Nephron progenitor cell (in vitro differentiated cells): Measurements from ENCODE around the gene ATG10.
"Not testable (repeated sequence)": the region's sequence is repeated elsewhere in the genome, so short reads cannot be mapped to it uniquely, and the experiment has no call there.

ENCODE experiments used
- DNase-seq: peaks from one replicate; pipeline ENCODE4 v3.0.0; 2021
- H3K27ac Mint-ChIP-seq: 2 replicates; pipeline ENCODE4 v1.8.0; 2021; ENCODE audit warnings: mild to moderate bottlenecking, moderate library complexity, mixed read lengths
- H3K27me3 Mint-ChIP-seq: 2 replicates; pipeline ENCODE4 v1.8.0; 2021; ENCODE audit warnings: mild to moderate bottlenecking, low read depth, mixed read lengths; ENCODE audit not compliant: poor library complexity
- H3K36me3 Mint-ChIP-seq: 2 replicates; pipeline ENCODE4 v1.8.0; 2021; ENCODE audit warnings: low read depth, mixed read lengths
- H3K4me1 Mint-ChIP-seq: 2 replicates; pipeline ENCODE4 v1.8.0; 2021; ENCODE audit warnings: mixed read lengths
- H3K4me3 Mint-ChIP-seq: 2 replicates; pipeline ENCODE4 v1.8.0; 2021; ENCODE audit warnings: mild to moderate bottlenecking, moderate library complexity, mixed read lengths
- H3K9me3 Mint-ChIP-seq: 2 replicates; pipeline ENCODE4 v1.8.0; 2021; ENCODE audit warnings: mild to moderate bottlenecking, moderate library complexity, mixed read lengths
- TF ChIP-seq, protein P1 (sequence below): fragments of 200-600 bp; sonication (generic); IDR thresholded peaks from 2 replicates; pipeline ENCODE4 v1.5.0; 2021; ENCODE audit warnings: antibody characterized with exemption

Gene ATG10

GRCh38 chr5:81972492-81972783 lies 615 bp downstream of the ATG10 start:
- no peak for DNase-seq
- TF ChIP-seq, protein P1, sequence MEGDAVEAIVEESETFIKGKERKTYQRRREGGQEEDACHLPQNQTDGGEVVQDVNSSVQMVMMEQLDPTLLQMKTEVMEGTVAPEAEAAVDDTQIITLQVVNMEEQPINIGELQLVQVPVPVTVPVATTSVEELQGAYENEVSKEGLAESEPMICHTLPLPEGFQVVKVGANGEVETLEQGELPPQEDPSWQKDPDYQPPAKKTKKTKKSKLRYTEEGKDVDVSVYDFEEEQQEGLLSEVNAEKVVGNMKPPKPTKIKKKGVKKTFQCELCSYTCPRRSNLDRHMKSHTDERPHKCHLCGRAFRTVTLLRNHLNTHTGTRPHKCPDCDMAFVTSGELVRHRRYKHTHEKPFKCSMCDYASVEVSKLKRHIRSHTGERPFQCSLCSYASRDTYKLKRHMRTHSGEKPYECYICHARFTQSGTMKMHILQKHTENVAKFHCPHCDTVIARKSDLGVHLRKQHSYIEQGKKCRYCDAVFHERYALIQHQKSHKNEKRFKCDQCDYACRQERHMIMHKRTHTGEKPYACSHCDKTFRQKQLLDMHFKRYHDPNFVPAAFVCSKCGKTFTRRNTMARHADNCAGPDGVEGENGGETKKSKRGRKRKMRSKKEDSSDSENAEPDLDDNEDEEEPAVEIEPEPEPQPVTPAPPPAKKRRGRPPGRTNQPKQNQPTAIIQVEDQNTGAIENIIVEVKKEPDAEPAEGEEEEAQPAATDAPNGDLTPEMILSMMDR = no peak
- Mint-ChIP-seq H3K4me1 (peaks cover 43% of the 10 kb centered on the region), H3K36me3 (peaks cover 16% of the 10 kb centered on the region), H3K4me3 (peak overlapping the region; percentile 81), H3K9me3 (peaks cover 4% of the 10 kb centered on the region), H3K27me3 (peaks cover 3% of the 10 kb centered on the region), H3K27ac (peak overlapping the region; percentile 94)

GRCh38 chr5:81980160-81980559 lies 8.3 kb downstream of the ATG10 start:
- TF ChIP-seq, protein P1 = no peak
- Mint-ChIP-seq H3K4me1 (peaks cover 25% of the 10 kb centered on the region), H3K27me3 (peaks cover 3% of the 10 kb centered on the region), H3K36me3 (peaks cover 77% of the 10 kb centered on the region), H3K9me3 (peaks cover 40% of the 10 kb centered on the region), H3K4me3 (no peak overlapping the region), H3K27ac (peak overlapping the region; percentile 5)
- DNase-seq = no peak

- Mint-ChIP-seq H3K27me3 (peaks cover 3% of the 10 kb centered on the region), H3K4me3 (no peak overlapping the region), H3K36me3 (peaks cover 79% of the 10 kb centered on the region), H3K27ac (peak overlapping the region; percentile 96), H3K9me3 (peaks cover 45% of the 10 kb centered on the region), H3K4me1 (peaks cover 25% of the 10 kb centered on the region)
- no peak for DNase-seq
- TF ChIP-seq, protein P1 = no peak
These were observed 8.9 kb downstream of the ATG10 start for GRCh38 chr5:81980598-81981260.

DNA sequence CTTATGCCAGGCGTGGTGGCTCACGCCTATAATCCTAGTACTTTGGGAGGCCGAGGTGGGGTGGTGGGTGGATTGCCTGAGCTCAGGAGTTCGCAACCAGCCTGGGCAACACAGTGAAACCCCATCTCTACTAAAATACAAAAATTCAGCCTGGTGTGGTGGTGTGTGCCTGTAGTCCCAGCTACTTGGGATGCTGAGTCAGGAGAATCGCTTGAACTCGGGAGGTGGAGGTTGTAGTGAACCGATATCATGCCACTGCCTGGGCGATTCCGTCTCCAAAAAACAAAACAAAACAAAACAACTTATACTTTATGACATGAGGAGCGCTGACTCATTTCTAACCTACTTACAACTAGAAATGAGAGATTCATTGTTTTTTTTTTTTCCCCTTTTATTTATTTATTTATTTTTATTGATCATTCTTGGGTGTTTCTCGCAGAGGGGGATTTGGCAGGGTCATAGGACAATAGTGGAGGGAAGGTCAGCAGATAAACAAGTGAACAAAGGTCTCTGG lies 10.4 kb downstream of the ATG10 start:
- not testable (repeated sequence) for H3K4me3 Mint-ChIP-seq, H3K27me3 Mint-ChIP-seq, H3K27ac Mint-ChIP-seq, DNase-seq
- Mint-ChIP-seq H3K9me3 (peaks cover 49% of the 10 kb centered on the region), H3K36me3 (peaks cover 82% of the 10 kb centered on the region), H3K4me1 (peaks cover 25% of the 10 kb centered on the region)

DNA sequence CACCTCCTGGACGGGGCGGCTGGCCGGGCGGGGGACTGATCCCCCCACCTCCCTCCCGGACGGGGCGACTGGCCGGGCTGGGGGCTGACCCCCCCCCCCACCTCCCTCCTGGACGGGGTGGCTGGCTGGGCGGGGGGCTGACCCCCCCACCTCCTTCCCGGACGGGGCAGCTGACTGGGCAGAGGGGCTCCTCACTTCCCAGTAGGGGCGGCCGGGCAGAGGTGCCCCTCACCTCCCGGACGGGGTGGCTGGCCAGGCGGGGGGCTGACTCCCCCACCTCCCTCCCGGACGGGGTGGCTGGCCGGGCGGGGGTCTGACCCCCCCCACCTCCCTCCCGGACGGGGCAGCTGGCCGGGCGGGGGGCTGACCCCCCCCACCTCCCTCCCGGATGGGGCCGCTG lies 11.3 kb downstream of the ATG10 start:
- Mint-ChIP-seq H3K4me1 (peaks cover 25% of the 10 kb centered on the region), H3K9me3 (peaks cover 42% of the 10 kb centered on the region), H3K36me3 (peaks cover 76% of the 10 kb centered on the region)
- not testable (repeated sequence) for H3K27ac Mint-ChIP-seq, H3K4me3 Mint-ChIP-seq, H3K27me3 Mint-ChIP-seq, DNase-seq

DNA sequence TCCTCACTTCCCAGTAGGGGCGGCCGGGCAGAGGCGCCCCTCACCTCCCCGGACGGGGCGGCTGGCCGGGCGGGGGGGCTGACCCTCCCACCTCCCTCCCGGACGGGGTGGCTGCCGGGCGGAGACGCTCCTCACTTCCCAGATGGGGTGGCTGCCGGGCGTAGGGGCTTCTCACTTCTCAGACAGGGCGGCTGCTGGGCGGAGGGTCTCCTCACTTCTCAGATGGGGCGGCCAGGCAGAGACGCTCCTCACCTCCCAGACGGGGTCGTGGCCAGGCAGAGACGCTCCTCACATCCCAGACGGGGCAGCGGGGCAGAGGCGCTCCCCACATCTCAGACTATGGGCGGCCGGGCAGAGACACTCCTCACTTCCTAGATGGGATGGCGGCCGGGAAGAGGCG lies 11.7 kb downstream of the ATG10 start:
- DNase-seq, H3K27me3 Mint-ChIP-seq, H3K4me3 Mint-ChIP-seq, H3K27ac Mint-ChIP-seq: not testable (repeated sequence)
- peaks cover 38% of the 10 kb centered on the region for H3K9me3 Mint-ChIP-seq
- peaks cover 73% of the 10 kb centered on the region for H3K36me3 Mint-ChIP-seq
- H3K4me1 Mint-ChIP-seq = peaks cover 23% of the 10 kb centered on the region

DNA sequence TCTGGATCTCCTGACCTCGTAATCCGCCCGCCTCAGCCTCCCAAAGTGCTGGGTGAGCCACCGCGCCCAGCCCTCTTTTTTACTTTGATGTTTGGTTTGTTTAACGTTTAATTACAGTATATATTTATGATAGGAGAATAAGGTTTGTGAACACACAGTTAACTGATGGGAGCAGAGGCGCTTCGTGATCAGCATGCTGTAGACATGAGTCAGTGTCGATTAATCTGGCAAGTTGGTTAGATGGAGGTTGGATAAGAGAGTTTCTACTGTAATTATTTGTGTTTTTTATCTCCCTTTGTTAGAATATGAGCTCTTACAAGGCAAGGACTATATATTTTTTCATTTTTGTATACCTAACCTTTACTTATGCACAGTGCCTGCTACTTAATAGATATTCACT lies 14.3 kb downstream of the ATG10 start:
- Mint-ChIP-seq H3K9me3 (peaks cover 37% of the 10 kb centered on the region), H3K36me3 (peaks cover 74% of the 10 kb centered on the region), H3K27ac (no peak overlapping the region), H3K27me3 (peaks cover 3% of the 10 kb centered on the region), H3K4me3 (no peak overlapping the region), H3K4me1 (peaks cover 23% of the 10 kb centered on the region)
- DNase-seq = no peak
- TF ChIP-seq, protein P1 = no peak
